SKM-1 treated with dmso at 0.1 percent for 144 hours (cell line): ENCODE results near the gene GOLGA5.

ENCODE experiments used
- DNase-seq: peaks from one replicate; lab custom pipeline; 2025; ENCODE audit not compliant: unreplicated experiment; lab: John Stamatoyannopoulos, UW

GOLGA5 gene

GRCh38 chr14:92874962-92875661 is 81.0 kb downstream of the GOLGA5 start:
- DNase-seq = no peak

GRCh38 chr14:92877757-92878431 is 83.8 kb downstream of the GOLGA5 start:
- no peak for DNase-seq

GRCh38 chr14:92880351-92880750 is 86.2 kb downstream of the GOLGA5 start:
- DNase-seq = no peak

- DNase-seq = no peak
Observed at GRCh38 chr14:92880851-92881250, 86.7 kb downstream of the GOLGA5 start.

GRCh38 chr14:92883066-92883465 is 89.0 kb downstream of the GOLGA5 start:
- no peak for DNase-seq

- no peak for DNase-seq
Observed at GRCh38 chr14:92884410-92884809, 90.3 kb downstream of the GOLGA5 start.

GRCh38 chr14:92885279-92886061 is 91.4 kb downstream of the GOLGA5 start:
- DNase-seq = no peak

- DNase-seq = no peak
Observed at GRCh38 chr14:92886337-92886736, 92.2 kb downstream of the GOLGA5 start.

GRCh38 chr14:92887157-92887556 is 93.1 kb downstream of the GOLGA5 start:
- DNase-seq = no peak

GRCh38 chr14:92888896-92889295 is 94.8 kb downstream of the GOLGA5 start:
- no peak for DNase-seq
